ENCODE measurements around the gene GHR.

GHR gene

GRCh38 chr5:42423285-42424165 is at the start of gene GHR (continued):
- TF ChIP-seq ZNF580 (tag by site-specific recombination; IDR thresholded peaks at IDR 0.05) = no peak
- TF ChIP-seq IKZF3 (tag by site-specific recombination; IDR thresholded peaks at IDR 0.05) = peak; percentile 96
- TF ChIP-seq ZNF692 (tag by site-specific recombination; IDR thresholded peaks at IDR 0.05) = peak; percentile 56; the same call in 1 of the 2 replicates
- TF ChIP-seq ZBTB6 (tag by site-specific recombination; IDR thresholded peaks at IDR 0.05) = no peak
- TF ChIP-seq ZFP37 (tag by site-specific recombination; IDR thresholded peaks at IDR 0.05) = peak; percentile 80
- TF ChIP-seq ZNF521 (tag by site-specific recombination; IDR thresholded peaks at IDR 0.05) = no peak
- TF ChIP-seq ZNF600 (tag by site-specific recombination; IDR thresholded peaks at IDR 0.05) = peak; percentile 78
- TF ChIP-seq SP3 (tag by site-specific recombination; IDR thresholded peaks at IDR 0.05) = peak; percentile 88
- 0 out of 2 replicates have a peak, but pooled peaks have one; percentile 90 for TF ChIP-seq ZNF473 (tag by site-specific recombination; IDR thresholded peaks at IDR 0.05)
- no peak for TF ChIP-seq ZNF701 (tag by site-specific recombination; IDR thresholded peaks at IDR 0.05)
- TF ChIP-seq ZBTB17 (tag by site-specific recombination; IDR thresholded peaks at IDR 0.05) = peak; percentile 80
- peak; percentile 74 for TF ChIP-seq KLF9 (tag by site-specific recombination; IDR thresholded peaks at IDR 0.05; ENCODE audit: low read depth)
- TF ChIP-seq OSR2 (tag by site-specific recombination; IDR thresholded peaks at IDR 0.05) = peak; percentile 27; the same call in 1 of the 2 replicates
- peak; percentile 96 for TF ChIP-seq ZBTB20 (tag by site-specific recombination; IDR thresholded peaks at IDR 0.05)
- TF ChIP-seq ZNF184 (tag by site-specific recombination; IDR thresholded peaks at IDR 0.05) = no peak
- no peak for TF ChIP-seq ZSCAN30 (tag by site-specific recombination; IDR thresholded peaks at IDR 0.05)
- no peak; the same call in 1 of the 2 replicates for TF ChIP-seq ZNF518A (tag by site-specific recombination; conservative IDR thresholded peaks at IDR 0.05; ENCODE audit: low read depth)
- peak; percentile 85 for TF ChIP-seq ZNF398 (tag by site-specific recombination; IDR thresholded peaks at IDR 0.05)
- TF ChIP-seq ZNF248 (tag by site-specific recombination; IDR thresholded peaks at IDR 0.05) = 0 out of 2 replicates have a peak, but pooled peaks have one; percentile 23
- TF ChIP-seq PRDM10 (tag by site-specific recombination; IDR thresholded peaks at IDR 0.05) = peak; percentile 95
- peak; percentile 78 for TF ChIP-seq ZNF366 (tag by site-specific recombination; conservative IDR thresholded peaks at IDR 0.05)
- TF ChIP-seq ZNF18 (tag by site-specific recombination; IDR thresholded peaks at IDR 0.05) = no peak
- TF ChIP-seq KLF1 (tag by site-specific recombination; IDR thresholded peaks at IDR 0.05) = peak; percentile 58
